Muscle of leg (tissue), 11 donors: ENCODE results near the gene NPAS3. TPM values are rescaled to one million over a fixed set of nuclear protein-coding genes. Genes with fewer than 3 reads are reported as not detected.
A peak's percentile ranks its signal among the peaks of the same experiment; 100 is the strongest.

ENCODE experiments used
- DNase-seq: peaks from one replicate; pipeline ENCODE4 v3.0.0; 2013
- H3K27ac ChIP-seq: one replicate; pipeline ENCODE4 v1.5.1; 2013; ENCODE audit warnings: mild to moderate bottlenecking, low read length, control low read depth
- H3K27me3 ChIP-seq: one replicate; pipeline ENCODE4 v1.6.1; 2013; ENCODE audit warnings: low read length; ENCODE audit not compliant: control insufficient read depth, insufficient read depth
- H3K36me3 ChIP-seq: one replicate; pipeline ENCODE4 v1.6.1; 2013; ENCODE audit warnings: low read length; ENCODE audit not compliant: control insufficient read depth, insufficient read depth
- H3K4me1 ChIP-seq: one replicate; pipeline ENCODE4 v1.6.1; 2013; ENCODE audit warnings: low read length; ENCODE audit not compliant: control insufficient read depth, insufficient read depth
- H3K4me3 ChIP-seq: one replicate; pipeline ENCODE4 v1.5.1; 2013; ENCODE audit warnings: low read length, control low read depth
- H3K9me3 ChIP-seq: replicated peaks from 2 replicates; pipeline ENCODE4 v1.6.1; 2013; ENCODE audit warnings: low read depth, low read length; ENCODE audit not compliant: control insufficient read depth
- WGBS: methylation state at CpG from one replicate; pipeline ENCODE4 v1.1.5; 2013; ENCODE audit warnings: missing lambda C conversion rate; ENCODE audit not compliant: insufficient coverage; 5-methylcytosine and 5-hydroxymethylcytosine counted together
- polyA plus RNA-seq, 8 donors: library from polyadenylated mRNA; unstranded; fragments of 120-200 nt; gene quantifications; one replicate each; pipeline versions ENCODE4 v1.2.1 to v1.2.3, GENCODE V29; 2013; ENCODE audit warnings: inconsistent platforms in 1 of 8, low replicate concordance in 1 of 8; ENCODE audit not compliant: insufficient read length in 8 of 8, insufficient read depth in 1 of 8
- total RNA-seq: library from RNA; stranded (reverse); fragments of 120-200 nt; gene quantifications from one replicate; pipeline ENCODE4 v1.2.4, GENCODE V29; 2013

The NPAS3 gene
- total and polyA plus RNA-seq, 9 donors, result 3.4 to 7.6 (median 5.1) TPM

- WGBS, result 46% methylated on average over 5 of the region's 11 CpGs
- Histone ChIP-seq H3K36me3 (peaks cover 4% of the 10 kb centered on the region), H3K27me3 (peaks cover 4% of the 10 kb centered on the region), H3K4me1 (peaks cover 7% of the 10 kb centered on the region), H3K4me3 (no peak overlapping the region), H3K27ac (peak overlapping the region; percentile 67), H3K9me3 (no peaks in the 10 kb centered on the region)
- DNase-seq, result no peak
These were observed 854.9 kb downstream of the NPAS3 start for GRCh38 chr14:33793398-33794110.

GRCh38 chr14:33794791-33795305 lies 856.2 kb downstream of the NPAS3 start:
- Histone ChIP-seq H3K4me3 (no peak overlapping the region), H3K36me3 (peaks cover 4% of the 10 kb centered on the region), H3K27ac (no peak overlapping the region), H3K4me1 (peaks cover 9% of the 10 kb centered on the region), H3K9me3 (no peaks in the 10 kb centered on the region), H3K27me3 (peaks cover 13% of the 10 kb centered on the region)
- WGBS, result no CpG with 5 or more reads among the region's 1 CpG
- DNase-seq, result no peak

DNA sequence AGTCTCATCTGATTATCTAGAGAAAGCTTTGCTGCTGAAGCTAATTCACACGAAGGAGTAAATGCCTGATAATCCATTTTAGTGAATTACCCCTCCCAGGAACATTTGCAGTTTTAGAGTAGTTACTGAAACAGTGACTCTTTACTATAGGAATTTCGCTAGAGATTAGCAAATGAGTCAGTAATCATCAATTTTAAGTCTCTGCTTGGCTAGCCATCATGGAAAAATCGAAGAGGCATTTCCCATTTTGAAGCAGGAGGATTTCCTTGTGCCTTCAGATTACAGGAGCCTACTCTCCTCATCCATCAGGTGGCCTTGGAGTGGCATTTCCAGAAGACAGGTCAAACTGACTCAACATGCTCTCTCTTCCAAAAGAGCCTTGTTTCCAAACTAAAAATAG lies 857.7 kb downstream of the NPAS3 start:
- no CpG with 5 or more reads among the region's 3 CpGs for WGBS
- peaks cover 24% of the 10 kb centered on the region for H3K27me3 ChIP-seq
- peaks cover 10% of the 10 kb centered on the region for H3K4me1 ChIP-seq
- no peak for DNase-seq
- peaks cover 4% of the 10 kb centered on the region for H3K36me3 ChIP-seq
- H3K27ac ChIP-seq, result no peak overlapping the region
- H3K9me3 ChIP-seq, result no peaks in the 10 kb centered on the region
- no peak overlapping the region for H3K4me3 ChIP-seq

- DNase-seq, result peak; percentile 37
- Histone ChIP-seq H3K4me1 (peaks cover 3% of the 10 kb centered on the region), H3K27ac (no peak overlapping the region), H3K27me3 (peaks cover 22% of the 10 kb centered on the region), H3K4me3 (no peak overlapping the region), H3K36me3 (peaks cover 4% of the 10 kb centered on the region), H3K9me3 (no peaks in the 10 kb centered on the region)
- WGBS, result 35% methylated on average over 99 of the region's 100 CpGs
These were observed 861.3 kb downstream of the NPAS3 start for GRCh38 chr14:33799705-33800570.

DNA sequence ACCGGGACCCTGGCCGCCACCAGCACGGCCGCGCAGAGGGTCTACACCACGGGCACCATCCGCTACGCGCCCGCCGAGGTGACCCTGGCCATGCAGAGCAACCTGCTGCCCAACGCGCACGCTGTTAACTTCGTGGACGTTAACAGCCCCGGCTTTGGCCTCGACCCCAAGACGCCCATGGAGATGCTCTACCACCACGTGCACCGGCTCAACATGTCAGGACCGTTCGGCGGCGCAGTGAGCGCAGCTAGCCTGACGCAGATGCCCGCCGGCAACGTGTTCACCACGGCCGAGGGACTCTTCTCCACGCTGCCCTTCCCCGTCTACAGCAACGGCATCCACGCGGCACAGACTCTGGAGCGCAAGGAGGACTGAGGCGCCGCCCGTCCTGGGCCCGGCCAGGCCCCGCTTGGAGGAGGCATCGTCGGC lies 862.1 kb downstream of the NPAS3 start:
- no peaks in the 10 kb centered on the region for H3K9me3 ChIP-seq
- H3K36me3 ChIP-seq, result peaks cover 4% of the 10 kb centered on the region
- DNase-seq, result no peak
- peaks cover 3% of the 10 kb centered on the region for H3K4me1 ChIP-seq
- no peak overlapping the region for H3K27ac ChIP-seq
- no peak overlapping the region for H3K4me3 ChIP-seq
- H3K27me3 ChIP-seq, result peaks cover 22% of the 10 kb centered on the region
- 69% methylated on average over 44 of the region's 45 CpGs for WGBS

DNA sequence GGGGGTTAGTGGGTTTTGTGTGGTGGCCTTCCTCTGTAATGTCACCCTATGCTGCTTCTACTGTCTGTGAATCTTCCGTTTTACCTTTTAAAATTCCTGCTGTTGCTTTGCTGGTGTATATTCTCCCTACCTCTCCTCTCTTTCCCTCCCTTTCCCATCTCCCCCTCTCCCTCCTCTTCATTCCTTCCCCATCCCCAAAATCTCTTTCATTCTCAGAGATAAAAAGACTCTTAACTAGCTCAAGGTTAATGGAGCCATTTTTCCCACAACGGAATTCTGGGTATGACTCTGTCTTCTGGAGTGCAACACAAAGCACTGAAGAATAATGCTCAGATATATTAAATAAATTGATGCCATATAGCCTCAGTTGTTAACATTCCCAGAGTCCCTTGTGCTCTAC lies 864.1 kb downstream of the NPAS3 start:
- WGBS, result no CpG with 5 or more reads among the region's 2 CpGs
- DNase-seq, result no peak
- Histone ChIP-seq H3K36me3 (no peaks in the 10 kb centered on the region), H3K4me3 (no peak overlapping the region), H3K27ac (no peak overlapping the region), H3K9me3 (no peaks in the 10 kb centered on the region), H3K4me1 (peaks cover 3% of the 10 kb centered on the region), H3K27me3 (peaks cover 22% of the 10 kb centered on the region)

DNA sequence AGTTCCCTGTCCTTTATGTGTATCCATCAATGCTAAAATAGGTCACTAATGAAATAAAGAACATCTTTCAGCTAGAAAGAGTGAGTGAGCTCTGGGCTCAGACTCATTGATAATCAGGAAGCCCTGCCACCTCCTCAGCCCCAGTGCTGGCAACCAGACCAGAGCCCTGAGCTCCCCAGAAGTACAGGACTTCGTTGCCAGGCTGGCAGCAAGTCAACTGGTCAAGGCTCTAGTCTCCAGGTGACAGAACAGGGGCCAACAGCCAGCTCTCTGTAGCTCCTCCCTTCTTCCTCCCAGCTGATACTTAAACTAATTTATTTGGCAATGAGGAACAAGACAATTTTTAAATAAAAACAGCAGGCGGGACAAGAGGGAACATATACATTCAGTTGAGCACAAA lies 866.9 kb downstream of the NPAS3 start:
- Histone ChIP-seq H3K9me3 (no peaks in the 10 kb centered on the region), H3K4me1 (no peaks in the 10 kb centered on the region), H3K27ac (no peak overlapping the region), H3K27me3 (peaks cover 6% of the 10 kb centered on the region), H3K36me3 (no peaks in the 10 kb centered on the region), H3K4me3 (no peak overlapping the region)
- no CpG with 5 or more reads among the region's 2 CpGs for WGBS
- DNase-seq, result no peak

DNA sequence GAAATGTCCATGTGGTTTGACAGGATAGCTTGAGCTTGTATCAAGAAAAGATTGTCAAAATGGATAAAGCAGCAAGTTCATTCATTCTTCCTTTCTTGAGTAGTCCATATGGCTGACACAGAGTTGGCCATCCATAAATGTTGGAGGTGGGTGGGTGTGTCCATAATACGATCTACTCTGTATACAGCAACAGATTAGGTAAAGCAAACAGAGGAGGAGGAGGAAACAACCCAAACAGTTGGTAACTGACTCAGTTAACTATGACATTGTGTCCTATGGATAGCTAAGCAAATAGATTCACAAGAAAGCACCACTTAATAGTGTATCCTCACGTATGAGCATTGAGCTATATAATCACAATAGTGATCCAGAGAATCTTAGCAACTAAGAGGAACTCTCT lies 868.2 kb downstream of the NPAS3 start:
- no peaks in the 10 kb centered on the region for H3K27me3 ChIP-seq
- no peak overlapping the region for H3K27ac ChIP-seq
- DNase-seq, result no peak
- H3K36me3 ChIP-seq, result no peaks in the 10 kb centered on the region
- no peaks in the 10 kb centered on the region for H3K9me3 ChIP-seq
- H3K4me1 ChIP-seq, result no peaks in the 10 kb centered on the region
- WGBS, result no CpG with 5 or more reads among the region's 2 CpGs
- no peak overlapping the region for H3K4me3 ChIP-seq

- Histone ChIP-seq H3K4me1 (no peaks in the 10 kb centered on the region), H3K4me3 (no peak overlapping the region), H3K36me3 (no peaks in the 10 kb centered on the region), H3K27ac (no peak overlapping the region), H3K27me3 (no peaks in the 10 kb centered on the region), H3K9me3 (no peaks in the 10 kb centered on the region)
- 100% methylated on average over 2 of the region's 3 CpGs for WGBS
- DNase-seq, result no peak
These were observed 869.5 kb downstream of the NPAS3 start for GRCh38 chr14:33808187-33808586.

- no peaks in the 10 kb centered on the region for H3K9me3 ChIP-seq
- no peaks in the 10 kb centered on the region for H3K36me3 ChIP-seq
- H3K27ac ChIP-seq, result no peak overlapping the region
- WGBS, result no CpG with 5 or more reads among the region's 2 CpGs
- no peak overlapping the region for H3K4me3 ChIP-seq
- no peaks in the 10 kb centered on the region for H3K4me1 ChIP-seq
- DNase-seq, result no peak
- no peaks in the 10 kb centered on the region for H3K27me3 ChIP-seq
These were observed 870.8 kb downstream of the NPAS3 start for GRCh38 chr14:33809396-33809981.
